Bronchial epithelial cell (primary cell): ENCODE measurements around the gene ATG3. TPM values are rescaled to one million over a fixed set of nuclear protein-coding genes. Genes with fewer than 3 reads are reported as not detected.
A peak's percentile ranks its signal among the peaks of the same experiment; 100 is the strongest.
"Not testable (repeated sequence)": the region's sequence is repeated elsewhere in the genome, so short reads cannot be mapped to it uniquely, and the experiment has no call there.

ENCODE experiments used
- DNase-seq: peaks from one replicate; pipeline ENCODE4 v3.0.0-alpha.2; 2010; ENCODE audit warnings: low read depth
- FAIRE-seq: peaks from 2 replicates; lab custom pipeline; 2011; peaks lifted over from hg19 to GRCh38; lab: Jason Lieb, UNC
- H3K27me3 ChIP-seq: 2 replicates; pipeline ENCODE4 v1.5.1; 2011; ENCODE audit warnings: low read length; ENCODE audit not compliant: control insufficient read depth, insufficient read depth
- H3K36me3 ChIP-seq: 2 replicates; pipeline ENCODE4 v1.5.1; 2011; ENCODE audit warnings: low read length; ENCODE audit not compliant: control insufficient read depth, insufficient read depth
- H3K4me3 ChIP-seq: 2 replicates; pipeline ENCODE4 v1.5.1; 2011; ENCODE audit warnings: mild to moderate bottlenecking, low read depth, low read length, control low read depth
- total RNA-seq: library from RNA; depleted of rRNA; stranded (reverse); fragments of >200 nt; gene quantifications from 2 replicates; pipeline ENCODE4 v1.2.1, GENCODE V29; 2014
- TF ChIP-seq, protein P1 (sequence below): IDR thresholded peaks from 2 replicates; pipeline ENCODE4 v1.5.1; 2011; ENCODE audit warnings: mild to moderate bottlenecking, moderate library complexity, low read length, control low read depth, inconsistent platforms; ENCODE audit not compliant: insufficient read depth, severe bottlenecking

ATG3 gene
- total RNA-seq, 1 donor from 2014 or later, result 73.2 TPM

DNA sequence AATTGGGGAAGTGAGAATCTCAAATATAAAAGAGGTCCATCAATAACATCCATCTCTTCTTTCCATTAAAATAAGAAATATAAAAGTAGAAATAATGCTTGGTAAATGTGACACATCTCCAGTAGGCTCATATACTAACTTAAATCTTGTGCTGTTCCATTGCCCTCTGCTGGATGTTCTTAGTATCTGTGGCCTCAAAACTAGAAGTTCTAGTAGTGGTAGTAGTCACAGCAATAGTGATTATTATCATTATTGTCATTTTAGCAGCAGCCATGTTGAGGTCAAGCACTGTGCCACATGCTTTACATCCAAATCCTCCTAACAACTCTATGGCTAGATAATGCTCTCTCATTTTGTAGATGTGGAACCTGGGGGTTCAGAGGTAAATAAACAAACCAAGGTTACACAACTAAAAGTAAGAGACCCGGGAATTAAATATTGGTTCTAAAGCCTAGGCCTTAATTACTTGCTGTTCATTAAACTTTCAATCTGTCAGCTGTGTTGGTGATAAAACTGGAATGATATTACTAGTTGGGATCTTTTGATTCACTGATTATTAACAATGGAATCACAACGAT, 42.2 kb downstream of the ATG3 start:
- no peaks in the 10 kb centered on the region for H3K36me3 ChIP-seq
- FAIRE-seq (no peak), DNase-seq (peak; percentile 63)
- H3K4me3 ChIP-seq, result no peak overlapping the region
- TF ChIP-seq, protein P1, sequence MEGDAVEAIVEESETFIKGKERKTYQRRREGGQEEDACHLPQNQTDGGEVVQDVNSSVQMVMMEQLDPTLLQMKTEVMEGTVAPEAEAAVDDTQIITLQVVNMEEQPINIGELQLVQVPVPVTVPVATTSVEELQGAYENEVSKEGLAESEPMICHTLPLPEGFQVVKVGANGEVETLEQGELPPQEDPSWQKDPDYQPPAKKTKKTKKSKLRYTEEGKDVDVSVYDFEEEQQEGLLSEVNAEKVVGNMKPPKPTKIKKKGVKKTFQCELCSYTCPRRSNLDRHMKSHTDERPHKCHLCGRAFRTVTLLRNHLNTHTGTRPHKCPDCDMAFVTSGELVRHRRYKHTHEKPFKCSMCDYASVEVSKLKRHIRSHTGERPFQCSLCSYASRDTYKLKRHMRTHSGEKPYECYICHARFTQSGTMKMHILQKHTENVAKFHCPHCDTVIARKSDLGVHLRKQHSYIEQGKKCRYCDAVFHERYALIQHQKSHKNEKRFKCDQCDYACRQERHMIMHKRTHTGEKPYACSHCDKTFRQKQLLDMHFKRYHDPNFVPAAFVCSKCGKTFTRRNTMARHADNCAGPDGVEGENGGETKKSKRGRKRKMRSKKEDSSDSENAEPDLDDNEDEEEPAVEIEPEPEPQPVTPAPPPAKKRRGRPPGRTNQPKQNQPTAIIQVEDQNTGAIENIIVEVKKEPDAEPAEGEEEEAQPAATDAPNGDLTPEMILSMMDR, result peak; percentile 47
- no peaks in the 10 kb centered on the region for H3K27me3 ChIP-seq

DNA sequence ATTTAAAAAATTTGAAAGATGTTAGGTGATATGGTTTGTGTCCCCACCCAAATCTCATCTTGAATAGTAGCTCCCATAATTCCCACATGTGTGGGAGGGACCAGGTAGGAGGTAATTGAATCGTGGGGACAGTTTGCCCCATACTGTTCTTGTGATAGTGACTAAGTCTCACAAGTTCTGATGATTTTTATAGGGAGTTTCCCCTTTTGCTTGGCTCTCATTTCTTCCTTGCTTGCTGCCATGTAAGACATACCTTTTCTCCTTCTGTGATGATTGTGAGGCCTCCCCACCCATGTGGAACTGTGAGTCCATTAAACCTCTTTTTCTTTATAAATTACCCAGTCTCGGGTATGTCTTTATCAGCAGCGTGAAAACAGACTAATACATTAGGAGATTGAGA, 42.8 kb downstream of the ATG3 start:
- not testable (repeated sequence) for H3K27me3 ChIP-seq, FAIRE-seq, H3K36me3 ChIP-seq, H3K4me3 ChIP-seq
- peak; percentile 23 for DNase-seq

DNA sequence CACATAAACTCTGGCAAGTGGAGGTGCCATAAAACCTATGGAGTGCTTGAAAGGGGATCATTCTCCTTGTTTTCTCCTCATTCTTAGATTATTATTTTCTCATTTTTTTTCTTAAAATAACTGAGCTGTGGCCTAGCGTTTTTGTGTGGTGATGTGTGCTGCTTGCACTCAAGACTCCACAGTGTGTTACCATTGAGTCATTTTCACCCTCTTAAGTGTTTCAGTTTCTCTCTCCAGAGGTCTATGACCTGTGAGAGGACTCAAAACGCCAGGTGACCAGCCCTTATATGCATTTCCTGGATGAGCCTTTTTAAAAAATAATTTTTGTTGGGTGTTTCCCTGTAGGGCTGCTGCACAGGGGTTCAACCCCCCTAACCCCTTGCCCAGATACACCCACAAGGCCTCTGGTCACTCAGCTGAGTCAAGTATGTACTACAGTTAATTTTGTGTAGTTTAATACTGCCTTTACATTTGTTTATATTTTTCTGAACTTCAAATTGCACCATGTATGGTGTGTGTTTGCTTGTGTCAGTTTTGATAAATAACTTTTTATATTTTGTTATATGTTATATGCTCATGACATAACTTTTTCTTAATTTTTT, 47.1 kb downstream of the ATG3 start:
- TF ChIP-seq, protein P1, result no peak
- H3K36me3 ChIP-seq, result no peaks in the 10 kb centered on the region
- DNase-seq (no peak), FAIRE-seq (no peak)
- H3K4me3 ChIP-seq, result no peak overlapping the region
- H3K27me3 ChIP-seq, result no peaks in the 10 kb centered on the region

DNA sequence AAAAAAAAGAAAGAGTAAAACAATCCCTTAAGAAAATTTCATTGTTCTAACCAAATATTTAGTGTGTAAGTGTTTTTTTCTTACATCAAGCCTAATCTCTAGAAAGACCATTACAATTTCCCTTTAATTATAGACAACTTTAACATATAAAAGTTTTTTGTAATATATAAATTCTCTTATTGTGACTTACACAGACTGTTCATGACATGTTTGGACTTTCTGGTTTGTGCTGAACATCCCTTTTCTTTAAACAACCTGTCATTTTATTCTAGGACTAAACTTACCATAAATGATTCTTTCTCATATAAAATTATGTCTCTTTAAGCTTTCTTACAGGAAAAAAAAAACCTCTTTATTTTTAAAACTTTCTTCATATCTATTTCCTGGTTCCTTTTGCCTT, 49.4 kb downstream of the ATG3 start:
- TF ChIP-seq, protein P1, result no peak
- Histone ChIP-seq H3K36me3 (no peaks in the 10 kb centered on the region), H3K27me3 (no peaks in the 10 kb centered on the region), H3K4me3 (no peak overlapping the region)
- FAIRE-seq, result no peak
- DNase-seq, result no peak

DNA sequence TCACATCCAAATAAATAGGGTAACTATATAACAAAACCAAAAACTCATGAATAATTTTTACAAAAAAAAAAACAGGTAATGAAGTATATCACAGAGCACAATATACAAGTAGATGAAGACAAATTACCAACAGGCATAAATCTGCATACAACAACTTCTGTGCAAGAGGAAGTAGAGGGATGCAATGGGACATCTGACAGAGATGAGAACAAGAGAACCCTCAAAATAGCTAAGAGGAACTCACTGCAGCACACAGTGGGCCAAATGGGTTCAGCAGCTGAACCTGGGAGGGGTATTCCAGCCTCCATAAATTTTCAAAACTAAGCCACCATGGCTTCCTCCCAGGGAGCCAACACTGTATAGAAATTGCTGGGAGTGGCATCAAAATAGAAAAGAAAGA, 52.9 kb downstream of the ATG3 start:
- TF ChIP-seq, protein P1, result no peak
- FAIRE-seq (no peak), DNase-seq (no peak)
- H3K27me3 ChIP-seq, result no peaks in the 10 kb centered on the region
- no peaks in the 10 kb centered on the region for H3K36me3 ChIP-seq
- H3K4me3 ChIP-seq, result no peak overlapping the region

DNA sequence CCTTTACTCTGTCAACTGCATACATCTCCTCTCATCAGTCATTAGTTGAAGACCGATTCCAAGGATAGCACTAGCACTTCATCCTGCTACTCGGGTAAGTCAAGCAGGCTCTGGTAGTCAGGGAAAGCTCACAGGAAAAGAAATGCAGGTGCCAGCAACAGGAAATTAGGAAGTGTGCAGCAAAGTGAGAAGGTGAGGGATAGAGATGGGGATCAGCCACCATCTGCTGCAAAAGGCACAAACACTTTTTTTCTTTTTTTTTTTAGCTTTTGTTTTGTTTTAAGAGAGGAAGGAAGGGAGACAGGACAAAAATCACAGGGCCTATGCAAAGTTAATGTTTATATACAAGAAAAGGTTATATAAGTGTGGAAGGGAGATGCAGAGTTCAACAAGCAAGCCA, 53.5 kb downstream of the ATG3 start:
- Histone ChIP-seq H3K4me3 (no peak overlapping the region), H3K27me3 (no peaks in the 10 kb centered on the region), H3K36me3 (no peaks in the 10 kb centered on the region)
- DNase-seq (no peak), FAIRE-seq (no peak)
- TF ChIP-seq, protein P1, result no peak
